Loucy (cell line): Measurements from ENCODE around the gene ERH.

Experiments used
- CTCF ChIP-seq: fragments of 200-600 bp; sonication (generic); conservative IDR thresholded peaks from 2 replicates; pipeline ENCODE4 v1.5.1; 2014; ENCODE audit warnings: mild to moderate bottlenecking, antibody characterized with exemption, low read length
- EZH2phosphoT487 ChIP-seq: fragments of 200-600 bp; IDR thresholded peaks from 2 replicates; pipeline ENCODE4 v1.6.1; 2018; ENCODE audit warnings: antibody characterized with exemption, mild to moderate bottlenecking, moderate library complexity, borderline replicate concordance

GRCh38 chr14:69430306-69430939, 32.3 kb upstream of the ERH start:
- no peak for TF ChIP-seq CTCF
- no peak for TF ChIP-seq EZH2phosphoT487
